ENCODE measurements around the gene SEPHS2.
"Not testable (repeated sequence)": the region's sequence is repeated elsewhere in the genome, so short reads cannot be mapped to it uniquely, and the experiment has no call there.

The SEPHS2 gene

DNA sequence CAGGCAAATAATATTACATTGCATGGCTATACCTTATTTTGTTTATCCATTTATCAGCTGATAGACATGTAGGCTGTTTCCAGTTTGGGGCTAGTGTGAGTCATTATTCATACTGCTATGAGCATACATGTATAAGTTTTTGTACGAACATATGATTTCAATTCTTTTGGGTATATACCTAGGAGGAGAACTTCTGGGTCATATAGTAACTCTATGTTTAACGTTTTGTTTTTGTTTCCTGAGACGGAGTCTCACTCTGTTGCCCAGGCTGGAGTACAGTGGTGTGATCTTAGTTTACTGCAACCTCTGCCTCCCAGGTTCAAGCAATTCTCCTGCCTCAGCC lies 24.5 kb upstream of the SEPHS2 start:
- no peak overlapping the region for H3K4me3 ChIP-seq (ENCODE audit: low read depth, low read length)
- in situ Hi-C loops (cut with HindIII; ENCODE audit: low sequenced_read_pairs): no loop called here
- no peak for TF ChIP-seq CTCF (IDR thresholded peaks at IDR 0.05; ENCODE audit: low read depth, low read length)
- no peak for DNase-seq (ENCODE audit: low read depth, low spot score)

DNA sequence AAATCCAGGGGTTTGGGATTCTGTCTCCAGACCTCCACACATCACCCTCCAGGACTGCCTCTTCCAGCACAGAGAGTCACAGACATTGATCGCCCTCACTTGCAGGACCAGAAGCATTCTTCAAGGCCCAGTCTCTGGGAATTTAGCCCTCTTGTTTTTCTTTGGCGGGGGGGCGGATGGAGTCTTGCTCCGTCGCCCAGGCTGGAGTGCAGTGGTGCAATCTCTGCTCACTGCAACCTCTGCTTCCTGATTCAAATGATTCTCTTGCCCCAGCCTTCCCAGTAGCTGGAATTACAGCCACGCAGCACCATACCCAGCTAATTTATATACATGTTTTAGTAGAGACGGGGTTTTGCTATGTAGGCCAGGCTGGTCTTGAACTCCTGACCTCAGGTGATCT lies 18.4 kb upstream of the SEPHS2 start:
- in situ Hi-C loops (cut with HindIII; ENCODE audit: low sequenced_read_pairs): no loop called here

DNA sequence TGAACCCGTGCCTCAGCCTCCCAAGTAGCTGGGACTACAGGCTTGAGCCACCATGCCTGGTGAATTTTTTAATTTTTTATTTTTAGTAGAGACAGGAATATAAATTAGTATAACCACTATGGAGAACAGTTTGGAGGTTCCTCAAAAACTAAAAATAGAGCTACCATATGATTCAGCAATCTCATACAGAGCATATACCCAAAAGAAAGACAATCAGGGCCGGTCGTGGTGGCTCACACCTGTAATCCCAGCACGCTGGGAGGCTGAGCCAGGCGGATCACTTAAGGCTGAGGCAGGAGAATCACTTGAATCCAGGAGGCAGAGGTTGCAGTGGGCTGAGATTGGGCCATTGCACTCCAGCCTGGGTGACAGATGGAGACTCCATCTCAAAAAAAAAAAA lies 15.8 kb upstream of the SEPHS2 start:
- in situ Hi-C loops (cut with HindIII; ENCODE audit: low sequenced_read_pairs); H3K4me3 ChIP-seq (ENCODE audit: low read depth, low read length); DNase-seq (ENCODE audit: low read depth, low spot score): not testable (repeated sequence)

More for the DNA sequence above, 18.4 kb upstream of the SEPHS2 start:
- DNase-seq (ENCODE audit: low read depth, low spot score): no peak
- H3K4me3 ChIP-seq (ENCODE audit: low read depth, low read length): no peak overlapping the region
- TF ChIP-seq CTCF (IDR thresholded peaks at IDR 0.05; ENCODE audit: low read depth, low read length): no peak

DNA sequence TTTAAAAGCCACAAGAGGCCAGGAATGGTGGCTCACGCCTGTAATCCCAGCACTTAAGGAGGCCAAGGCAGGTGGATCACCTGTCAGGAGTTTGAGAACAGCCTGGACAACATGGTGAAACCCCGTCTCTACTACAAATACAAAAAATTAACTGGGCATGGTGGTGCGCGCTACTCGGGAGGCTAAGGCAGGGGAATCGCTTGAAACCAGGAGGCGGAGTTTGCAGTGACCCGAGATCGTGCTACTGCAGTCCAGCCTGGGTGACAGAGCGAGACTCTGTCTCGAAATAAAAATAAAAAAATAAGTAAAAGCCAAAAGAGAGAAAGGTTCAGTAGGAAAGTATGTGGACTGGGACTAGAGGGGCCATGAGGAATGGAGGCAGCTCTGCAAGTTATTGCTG lies 13.8 kb upstream of the SEPHS2 start:
- TF ChIP-seq CTCF (IDR thresholded peaks at IDR 0.05; ENCODE audit: low read depth, low read length): no peak
- H3K4me3 ChIP-seq (ENCODE audit: low read depth, low read length): no peak overlapping the region
- in situ Hi-C loops (cut with HindIII; ENCODE audit: low sequenced_read_pairs): no loop called here
- DNase-seq (ENCODE audit: low read depth, low spot score): no peak

DNA sequence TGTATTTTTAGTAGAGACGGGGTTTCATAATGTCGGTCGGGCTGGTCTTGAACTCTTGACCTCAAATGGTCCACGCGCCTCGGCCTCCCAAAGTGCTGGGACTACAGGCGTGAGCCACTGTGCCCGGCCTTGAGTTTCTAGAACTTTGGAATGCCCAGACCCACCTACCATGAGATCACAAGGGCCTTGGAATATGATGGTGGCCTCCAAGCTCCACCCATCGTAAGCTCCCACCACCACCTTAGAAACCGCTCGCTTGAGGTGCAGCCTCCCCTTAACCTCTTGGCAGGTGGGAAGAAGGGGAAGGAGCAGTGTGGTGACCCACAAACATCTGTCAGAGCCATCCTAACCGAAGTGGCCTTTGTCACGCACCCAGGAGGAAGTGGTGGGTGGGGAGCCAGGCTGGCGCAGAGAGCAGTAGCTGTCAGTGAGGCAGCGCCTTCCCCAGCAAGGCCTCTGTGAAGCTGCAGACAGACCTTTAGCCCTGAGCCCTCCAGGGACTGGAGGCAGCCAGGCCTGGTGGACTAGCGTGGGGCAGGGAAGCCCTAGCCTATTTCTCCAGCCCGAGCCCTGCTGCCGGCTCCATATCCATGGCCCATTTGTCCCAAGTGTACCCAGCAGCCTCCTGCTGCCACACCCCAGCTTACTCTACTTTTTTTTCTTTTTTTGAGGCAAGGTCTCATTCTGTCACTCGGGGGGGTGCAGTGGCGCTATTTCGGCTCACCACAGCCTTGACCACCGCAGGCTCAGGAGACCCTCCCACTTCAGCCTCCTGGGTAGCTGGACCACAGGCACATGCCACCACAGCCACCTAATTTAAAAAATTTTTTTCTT lies 13.1 kb upstream of the SEPHS2 start:
- no peak for DNase-seq (ENCODE audit: low read depth, low spot score)
- in situ Hi-C loops (cut with HindIII; ENCODE audit: low sequenced_read_pairs): no loop called here
- no peak overlapping the region for H3K4me3 ChIP-seq (ENCODE audit: low read depth, low read length)
- no peak for TF ChIP-seq CTCF (IDR thresholded peaks at IDR 0.05; ENCODE audit: low read depth, low read length)

DNA sequence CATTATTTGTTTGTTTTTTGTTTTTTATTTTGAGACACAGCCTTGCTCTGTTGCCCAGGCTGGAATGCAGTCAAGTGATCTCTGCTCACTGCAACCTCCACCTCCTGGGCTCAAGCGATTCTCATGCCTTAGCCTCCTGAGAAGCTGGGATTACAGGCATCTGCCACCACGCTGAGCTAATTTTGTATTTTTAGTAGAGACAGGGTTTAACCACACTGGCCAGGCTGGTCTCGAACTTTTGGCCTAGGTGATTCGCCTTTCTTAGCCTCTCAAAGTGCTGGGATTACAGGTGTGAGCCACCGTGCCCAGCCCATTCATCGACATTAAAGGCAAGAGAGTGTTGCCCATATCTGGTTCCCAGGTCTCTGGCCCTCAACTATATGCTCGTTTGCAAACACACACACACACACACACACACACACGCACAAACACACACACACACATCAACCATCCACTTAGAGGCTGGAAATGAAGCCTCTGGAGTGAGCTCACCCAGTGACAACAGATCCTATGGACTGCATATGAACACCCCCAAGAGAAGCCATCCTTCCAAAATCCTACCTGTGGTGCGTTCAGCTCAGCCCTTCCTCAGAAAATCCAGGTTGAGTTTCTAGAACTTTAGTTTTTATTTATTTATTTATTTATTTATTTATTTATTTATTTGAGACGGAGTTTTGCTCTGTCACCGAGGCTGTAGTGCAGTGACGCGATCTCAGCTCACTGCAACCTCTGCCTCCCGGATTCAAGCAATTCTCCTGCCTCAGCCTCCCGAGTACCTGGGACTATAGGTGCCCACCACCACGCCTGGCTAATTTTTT lies 12.3 kb upstream of the SEPHS2 start:
- no peak overlapping the region for H3K4me3 ChIP-seq (ENCODE audit: low read depth, low read length)
- DNase-seq (ENCODE audit: low read depth, low spot score): no peak
- in situ Hi-C loops (cut with HindIII; ENCODE audit: low sequenced_read_pairs): no loop called here
- no peak for TF ChIP-seq CTCF (IDR thresholded peaks at IDR 0.05; ENCODE audit: low read depth, low read length)

DNA sequence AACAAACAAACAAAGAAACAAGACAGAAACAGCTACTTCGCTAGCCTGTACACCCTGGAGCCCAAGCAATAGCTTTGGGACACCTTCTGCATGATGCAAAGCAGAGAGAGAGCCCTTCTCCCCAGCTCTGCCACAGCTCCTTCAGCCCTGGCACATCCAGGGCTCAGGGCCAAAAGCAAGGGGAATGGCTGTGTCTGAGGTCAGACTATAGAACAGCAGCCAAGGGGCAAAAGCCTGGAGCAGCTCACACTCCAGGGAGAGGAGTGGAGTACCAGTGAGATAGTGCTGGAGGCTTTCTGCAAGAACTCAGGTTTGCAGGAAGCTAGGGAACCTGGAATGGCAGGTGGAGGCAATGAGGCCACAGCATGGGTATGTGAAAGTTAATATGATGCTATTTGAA lies 11.6 kb upstream of the SEPHS2 start:
- no peak overlapping the region for H3K4me3 ChIP-seq (ENCODE audit: low read depth, low read length)
- DNase-seq (ENCODE audit: low read depth, low spot score): no peak
- in situ Hi-C loops (cut with HindIII; ENCODE audit: low sequenced_read_pairs): no loop called here
- TF ChIP-seq CTCF (IDR thresholded peaks at IDR 0.05; ENCODE audit: low read depth, low read length): no peak

All from astrocyte of the spinal cord (primary cell).